ENCODE data around the gene FTCD. TPM values are rescaled to one million over a fixed set of nuclear protein-coding genes. Genes with fewer than 3 reads are reported as not detected.

The FTCD gene
- total RNA-seq, 1 donor, result 0.10 TPM

DNA sequence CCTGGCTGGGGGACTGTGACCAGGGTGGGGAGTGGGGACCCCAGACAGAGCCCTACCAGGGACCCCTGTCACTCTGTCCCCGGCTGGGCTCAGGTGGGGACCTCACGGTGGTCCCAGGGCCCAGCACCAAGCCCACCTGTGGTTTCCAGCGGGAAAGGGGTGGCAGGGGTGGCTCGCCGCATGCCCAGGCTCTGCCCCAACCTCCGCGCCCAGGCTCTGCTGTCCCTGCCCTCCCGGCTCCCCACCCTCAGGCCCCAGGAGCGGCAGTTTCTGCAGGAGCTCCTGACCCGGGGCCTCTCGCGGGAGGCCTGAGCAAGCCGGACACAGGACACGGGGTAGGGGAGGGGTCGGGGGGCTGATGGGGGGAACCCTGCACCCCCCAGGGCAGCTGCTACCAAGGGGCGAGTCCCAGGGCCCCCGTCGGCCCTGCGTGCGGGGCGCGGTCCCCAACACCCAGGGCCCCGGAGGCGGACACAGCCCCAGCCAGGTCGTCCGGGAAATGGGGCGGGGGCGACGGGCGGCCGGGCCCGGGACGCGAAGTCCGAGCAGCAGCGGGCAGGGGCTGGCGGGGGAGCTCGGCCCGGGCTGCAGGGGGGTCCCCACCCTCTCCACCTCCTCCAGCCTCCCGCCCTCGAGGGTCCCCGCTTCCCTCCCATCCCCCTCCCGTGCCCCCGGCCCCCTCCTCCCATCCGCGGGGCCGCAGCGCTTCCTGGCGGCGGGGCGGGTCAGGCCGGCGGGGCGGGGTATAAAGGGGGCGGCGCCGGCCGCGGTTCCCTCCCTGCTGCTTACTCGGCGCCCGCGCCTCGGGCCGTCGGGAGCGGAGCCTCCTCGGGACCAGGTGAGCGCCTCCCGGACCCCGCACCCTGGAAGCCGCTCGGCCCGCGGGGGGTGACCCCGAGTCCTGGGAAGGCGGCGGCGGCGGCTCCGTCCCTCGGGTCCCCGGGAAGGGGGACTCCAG lies 57.8 kb downstream of the FTCD start, which contains the start of gene COL6A2:
TSS of gene COL6A2 (plus strand) at position 777 of the 958 bp plus-strand sequence.
- peak within 1 kb of the TSS; percentile 16 for H3K4me3 ChIP-seq (ENCODE audit: low read length)
- H3K9me3 ChIP-seq (ENCODE audit: low read depth, low read length), result peaks cover 7% of the 10 kb centered on the region
- H3K27me3 ChIP-seq (ENCODE audit: insufficient read depth, low read length), result peaks cover 30% of the 10 kb centered on the region
- no peaks in the 10 kb centered on the region for H3K4me1 ChIP-seq (ENCODE audit: insufficient read depth, low read length)

DNA sequence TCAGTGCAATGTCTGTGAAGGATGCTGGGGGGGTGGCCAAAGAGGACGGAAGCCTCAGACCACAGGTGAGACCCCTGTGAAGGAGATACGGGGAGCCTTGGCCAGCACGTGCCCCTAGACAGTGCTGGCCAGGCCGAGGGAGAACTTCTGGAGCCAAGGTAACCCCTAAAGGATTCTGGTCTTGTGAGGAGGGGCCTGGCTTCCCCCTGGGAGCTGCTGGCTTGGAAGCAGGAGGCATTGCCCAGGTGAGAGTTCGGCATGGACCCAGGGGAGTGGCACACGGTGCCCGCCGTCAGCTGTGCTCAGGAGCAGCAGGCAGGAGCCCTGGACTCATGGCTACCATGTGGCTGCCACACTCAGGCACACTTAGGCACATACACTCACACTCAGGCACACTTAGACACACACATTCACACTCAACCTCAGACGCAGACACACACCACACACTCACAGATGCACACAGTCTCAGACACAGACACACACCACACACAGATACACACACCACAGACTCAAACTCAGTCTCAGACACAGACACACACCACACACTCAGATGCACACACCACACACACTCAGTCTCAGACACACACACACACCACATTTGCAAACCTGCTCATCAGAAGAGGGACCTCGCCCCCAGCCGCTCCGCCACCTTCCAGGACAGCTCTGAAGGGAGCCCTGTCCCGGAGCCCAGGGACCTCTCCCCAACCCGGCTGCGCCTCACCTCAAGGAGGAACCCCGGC lies 58.6 kb downstream of the FTCD start:
- H3K27me3 ChIP-seq (ENCODE audit: insufficient read depth, low read length), result peaks cover 22% of the 10 kb centered on the region
- no peak overlapping the region for H3K4me3 ChIP-seq (ENCODE audit: low read length)
- H3K9me3 ChIP-seq (ENCODE audit: low read depth, low read length), result no peaks in the 10 kb centered on the region
- H3K4me1 ChIP-seq (ENCODE audit: insufficient read depth, low read length), result no peaks in the 10 kb centered on the region

DNA sequence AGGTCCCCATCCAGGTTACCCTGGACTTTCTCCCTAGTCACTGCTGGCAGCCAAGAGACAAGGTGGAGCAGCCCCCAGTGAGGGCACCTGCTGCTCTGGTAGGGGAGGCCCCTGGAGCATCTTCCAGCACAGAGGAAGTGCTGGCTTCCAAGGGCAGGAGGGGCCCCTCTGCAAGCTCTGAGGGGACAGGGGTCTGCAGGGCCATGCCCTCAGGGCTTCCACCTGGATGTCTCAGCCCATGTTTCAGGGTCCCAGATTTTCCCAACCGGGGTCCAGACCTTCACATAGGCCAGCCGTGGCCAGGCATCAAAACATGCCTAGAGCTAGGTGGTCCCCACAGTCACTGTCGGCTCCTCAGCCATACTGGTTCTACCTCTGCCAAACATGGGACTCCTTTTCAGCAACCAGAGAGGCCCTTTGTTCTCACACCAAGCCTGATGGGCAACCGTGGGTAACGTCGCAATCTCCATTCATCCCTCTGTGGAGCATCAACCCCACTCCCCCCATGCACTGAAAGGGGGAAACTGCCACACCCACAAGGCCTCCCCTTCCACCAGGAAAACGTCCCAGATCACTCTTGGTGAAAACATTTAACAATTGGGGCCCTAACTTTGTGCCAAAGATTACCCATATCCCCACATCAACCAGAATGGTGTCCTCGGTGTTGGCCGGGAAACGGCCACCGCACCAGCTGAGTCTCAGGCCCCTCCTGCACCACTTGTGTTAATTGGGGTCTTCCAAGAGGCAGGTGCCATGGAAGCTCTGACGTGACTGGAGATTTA lies 59.4 kb downstream of the FTCD start:
- H3K4me3 ChIP-seq (ENCODE audit: low read length), result no peak overlapping the region
- H3K27me3 ChIP-seq (ENCODE audit: insufficient read depth, low read length), result peaks cover 16% of the 10 kb centered on the region
- no peaks in the 10 kb centered on the region for H3K4me1 ChIP-seq (ENCODE audit: insufficient read depth, low read length)
- H3K9me3 ChIP-seq (ENCODE audit: low read depth, low read length), result no peaks in the 10 kb centered on the region

DNA sequence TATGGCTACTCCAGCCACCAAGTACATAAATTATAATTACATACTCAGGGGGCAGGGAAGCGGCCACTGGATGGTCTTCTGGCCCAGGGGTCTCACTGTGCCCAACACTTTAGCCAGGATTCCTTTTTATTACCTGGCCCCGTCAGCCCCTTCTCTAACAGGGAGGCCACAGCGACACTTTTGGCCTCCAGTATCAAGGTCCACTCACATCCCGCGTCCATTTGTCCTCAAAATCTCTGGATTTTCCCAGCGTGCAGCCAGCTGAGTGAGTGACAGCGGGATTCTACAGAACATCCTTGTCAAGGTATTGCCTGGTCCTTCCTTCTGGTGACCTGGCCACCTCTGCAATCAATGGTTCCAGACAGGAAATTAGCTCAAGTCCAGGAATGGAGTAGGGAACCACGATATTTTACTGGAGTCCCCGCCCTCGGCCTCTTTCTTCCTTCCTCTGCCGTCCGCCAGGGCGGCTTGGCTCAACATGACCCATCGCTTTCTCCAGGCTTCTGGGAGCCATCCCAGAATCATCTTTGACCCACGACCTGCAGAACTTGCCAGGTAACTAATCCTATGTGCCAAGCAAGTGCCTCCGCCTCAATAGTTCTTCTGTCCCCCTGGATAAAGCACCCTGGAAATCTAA lies 60.2 kb downstream of the FTCD start:
- Histone ChIP-seq H3K4me1 (ENCODE audit: insufficient read depth, low read length) (no peaks in the 10 kb centered on the region), H3K27me3 (ENCODE audit: insufficient read depth, low read length) (peaks cover 8% of the 10 kb centered on the region), H3K9me3 (ENCODE audit: low read depth, low read length) (no peaks in the 10 kb centered on the region), H3K4me3 (ENCODE audit: low read length) (no peak overlapping the region)

DNA sequence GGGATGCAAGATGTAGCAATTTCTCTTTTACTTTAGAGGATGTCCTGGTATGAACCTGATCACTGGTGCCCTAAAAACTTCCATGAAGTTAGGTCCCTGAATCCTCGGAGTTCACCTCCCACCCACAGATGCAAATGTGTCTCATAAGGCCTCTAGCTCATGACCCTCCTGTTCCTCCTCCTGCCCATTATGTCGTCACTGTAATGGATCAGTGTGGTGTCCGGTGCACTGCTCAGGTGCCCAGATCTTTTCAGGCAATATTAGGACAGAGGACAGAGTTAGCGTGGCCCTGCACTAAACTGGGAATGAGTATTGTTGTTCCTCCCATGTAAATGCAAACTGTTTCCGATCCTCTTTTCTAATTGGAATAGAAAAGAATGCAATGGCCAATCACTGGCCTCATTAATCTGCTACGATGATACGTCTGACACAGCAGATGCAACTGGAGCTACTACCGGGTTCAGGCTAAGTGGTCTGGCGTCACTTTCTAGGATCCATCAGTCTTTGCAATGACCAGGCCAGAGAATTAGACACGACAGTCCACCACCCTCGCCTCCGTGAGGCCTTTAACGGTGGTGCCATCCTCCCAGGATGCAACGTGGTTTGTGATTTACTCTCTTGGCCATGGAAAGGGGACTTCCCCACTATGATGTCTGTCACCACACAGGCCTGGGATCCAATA lies 60.8 kb downstream of the FTCD start:
- Histone ChIP-seq H3K4me1 (ENCODE audit: insufficient read depth, low read length) (no peaks in the 10 kb centered on the region), H3K9me3 (ENCODE audit: low read depth, low read length) (no peaks in the 10 kb centered on the region), H3K27me3 (ENCODE audit: insufficient read depth, low read length) (peaks cover 2% of the 10 kb centered on the region), H3K4me3 (ENCODE audit: low read length) (no peak overlapping the region)

DNA sequence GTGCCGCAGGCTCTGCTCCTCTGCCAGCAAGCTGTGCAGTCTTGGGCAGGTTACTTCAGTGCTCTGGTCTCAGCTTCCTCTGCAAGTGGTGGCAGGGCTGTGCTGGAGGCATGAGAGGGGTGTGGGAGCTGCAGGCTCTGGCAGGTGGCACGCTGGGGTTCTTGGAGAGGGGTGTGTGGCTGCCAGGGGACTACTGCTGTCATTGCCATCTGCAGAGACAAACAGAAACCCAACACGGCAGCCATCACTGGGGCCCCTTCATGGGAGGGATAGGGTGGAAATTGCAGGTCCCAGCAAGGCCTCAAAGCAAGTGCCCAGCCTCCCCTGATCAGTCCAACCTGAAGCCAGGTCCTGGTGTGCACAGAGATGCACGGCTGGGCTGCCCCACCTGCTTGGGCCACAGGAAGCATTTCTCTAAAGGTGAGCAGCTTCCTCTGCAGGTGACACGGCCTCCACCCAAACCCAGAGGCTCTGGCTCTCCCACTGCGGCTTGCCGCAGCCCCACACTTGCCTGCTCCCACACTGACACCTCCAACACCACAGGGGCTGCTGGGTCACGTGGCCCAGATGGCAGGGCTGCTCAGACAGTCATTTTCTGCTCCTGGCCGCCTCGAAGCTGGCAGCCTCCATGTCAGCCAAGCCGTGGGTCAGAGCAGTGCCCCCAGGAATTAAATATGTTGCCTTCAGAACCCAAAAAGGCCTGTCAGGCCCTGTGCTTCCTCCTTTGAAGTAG lies 61.5 kb downstream of the FTCD start:
- H3K27me3 ChIP-seq (ENCODE audit: insufficient read depth, low read length), result no peaks in the 10 kb centered on the region
- H3K4me1 ChIP-seq (ENCODE audit: insufficient read depth, low read length), result no peaks in the 10 kb centered on the region
- no peaks in the 10 kb centered on the region for H3K9me3 ChIP-seq (ENCODE audit: low read depth, low read length)
- no peak overlapping the region for H3K4me3 ChIP-seq (ENCODE audit: low read length)

DNA sequence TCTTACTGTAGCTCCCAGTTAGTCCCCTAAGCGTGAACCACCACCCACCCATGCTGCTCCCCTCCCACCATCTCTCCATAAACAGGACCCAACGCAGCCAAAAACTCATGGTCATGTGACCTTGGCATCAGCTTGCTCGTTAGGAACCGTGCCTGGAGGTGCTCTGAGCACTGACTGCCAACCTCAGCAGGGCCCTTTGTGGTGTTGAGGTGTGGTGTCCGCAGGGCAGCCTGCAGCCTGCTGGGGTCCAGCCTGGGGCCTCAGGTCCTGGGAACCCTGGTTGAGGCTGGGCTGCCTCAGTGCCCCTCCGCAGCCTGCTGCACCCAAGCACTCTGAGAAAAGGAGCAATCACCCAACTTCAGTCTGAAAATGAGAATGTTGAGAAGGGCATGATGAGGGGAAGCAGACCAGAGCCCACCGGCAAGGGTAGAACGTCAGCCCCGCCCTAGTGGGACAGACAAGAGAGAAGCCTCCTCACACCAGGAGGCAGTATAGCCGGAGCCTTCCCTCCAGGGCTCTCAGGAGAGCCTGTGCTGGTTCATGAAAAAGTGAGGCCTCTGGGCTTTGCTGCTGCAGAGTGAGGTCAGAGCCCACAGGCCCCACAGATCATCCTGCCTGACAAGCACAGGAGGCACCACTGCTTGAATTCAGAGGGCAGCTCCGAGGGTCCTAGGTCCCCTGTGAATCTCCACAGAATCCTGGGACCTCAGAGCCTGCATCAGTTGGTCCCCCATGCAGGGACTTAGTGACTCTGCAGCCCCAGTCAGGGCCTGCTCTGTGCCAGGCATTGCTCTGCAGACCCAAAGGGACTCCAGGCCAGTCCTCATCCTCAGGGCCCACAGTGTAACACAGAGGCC lies 62.3 kb downstream of the FTCD start:
- Histone ChIP-seq H3K9me3 (ENCODE audit: low read depth, low read length) (peaks cover 8% of the 10 kb centered on the region), H3K4me3 (ENCODE audit: low read length) (no peak overlapping the region), H3K27me3 (ENCODE audit: insufficient read depth, low read length) (no peaks in the 10 kb centered on the region), H3K4me1 (ENCODE audit: insufficient read depth, low read length) (no peaks in the 10 kb centered on the region)

DNA sequence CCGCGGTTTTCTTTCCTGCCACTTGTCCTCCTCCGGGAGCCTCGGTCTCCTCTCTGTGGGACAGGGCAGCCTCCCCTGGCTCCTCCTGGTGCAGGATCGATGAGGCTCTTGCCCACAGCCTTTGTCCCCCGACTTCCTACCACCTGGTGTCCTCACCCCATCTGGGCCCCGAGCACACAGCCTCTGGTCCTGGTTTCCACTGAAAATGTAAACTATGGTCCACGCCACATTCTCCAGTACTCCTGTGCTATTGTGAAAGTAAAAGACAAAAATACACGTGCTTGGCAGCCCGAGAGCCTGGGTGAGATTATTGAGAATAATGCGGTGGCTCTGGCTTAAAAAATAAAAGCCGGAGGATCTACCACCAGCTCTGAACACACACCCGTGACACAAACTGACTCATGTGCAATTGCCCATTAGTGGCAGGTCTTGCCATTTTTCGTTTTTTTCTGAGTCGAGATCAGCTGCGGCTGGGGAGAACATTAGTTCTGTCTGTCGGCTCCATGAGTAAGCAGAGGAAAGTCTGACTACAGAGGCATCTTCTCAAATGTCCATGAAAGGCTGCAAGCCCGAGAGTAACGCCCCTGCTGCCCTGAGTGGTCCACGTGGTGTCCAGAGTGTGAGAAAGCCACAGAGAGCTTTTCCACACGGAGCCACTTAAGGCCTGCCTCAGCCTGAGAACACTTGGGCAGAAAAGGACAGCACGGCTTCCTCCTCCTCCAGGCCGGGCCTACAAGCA lies 63.2 kb downstream of the FTCD start:
- H3K4me1 ChIP-seq (ENCODE audit: insufficient read depth, low read length), result no peaks in the 10 kb centered on the region
- peaks cover 10% of the 10 kb centered on the region for H3K9me3 ChIP-seq (ENCODE audit: low read depth, low read length)
- no peaks in the 10 kb centered on the region for H3K27me3 ChIP-seq (ENCODE audit: insufficient read depth, low read length)
- no peak overlapping the region for H3K4me3 ChIP-seq (ENCODE audit: low read length)

DNA sequence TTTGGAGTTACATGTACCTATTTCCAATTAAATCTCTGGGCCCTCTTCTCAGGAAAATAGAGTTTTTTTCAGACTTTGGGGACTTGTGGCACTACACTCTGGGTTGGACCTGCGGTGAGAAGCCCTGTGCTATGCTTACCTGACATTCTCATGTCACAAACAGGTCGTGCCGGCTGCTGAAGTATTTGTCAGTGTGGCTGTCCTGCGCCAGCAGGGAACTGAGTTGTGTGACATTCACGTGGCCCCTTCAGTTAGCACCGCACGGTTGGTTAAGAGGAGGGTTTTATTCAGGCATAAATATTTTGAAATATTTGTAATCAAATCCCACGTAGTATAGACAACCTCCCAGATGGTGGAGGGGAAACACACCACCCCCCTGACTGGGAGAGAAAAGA lies 63.8 kb downstream of the FTCD start:
- Histone ChIP-seq H3K27me3 (ENCODE audit: insufficient read depth, low read length) (no peaks in the 10 kb centered on the region), H3K9me3 (ENCODE audit: low read depth, low read length) (peaks cover 10% of the 10 kb centered on the region), H3K4me1 (ENCODE audit: insufficient read depth, low read length) (no peaks in the 10 kb centered on the region), H3K4me3 (ENCODE audit: low read length) (no peak overlapping the region)

DNA sequence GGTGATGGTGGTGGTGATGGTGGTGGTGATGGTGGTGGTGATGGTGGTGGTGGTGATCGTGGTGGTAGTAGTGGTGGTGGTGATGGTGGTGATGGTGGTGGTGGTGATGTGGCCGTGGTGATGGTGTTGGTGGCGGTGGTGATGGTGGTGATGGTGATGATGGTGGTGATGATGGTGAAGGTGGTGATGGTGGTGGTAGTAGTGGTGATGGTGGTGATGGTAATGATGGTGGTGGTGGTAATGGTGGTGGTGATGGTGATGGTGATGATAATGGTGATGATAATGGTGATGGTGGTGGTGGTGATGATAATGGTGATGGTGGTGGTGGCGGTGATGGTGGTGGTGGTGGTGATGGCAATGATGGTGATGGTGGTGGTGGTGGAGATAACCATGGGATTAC lies 64.3 kb downstream of the FTCD start:
- Histone ChIP-seq H3K4me1 (ENCODE audit: insufficient read depth, low read length) (no peaks in the 10 kb centered on the region), H3K9me3 (ENCODE audit: low read depth, low read length) (peaks cover 10% of the 10 kb centered on the region), H3K27me3 (ENCODE audit: insufficient read depth, low read length) (no peaks in the 10 kb centered on the region), H3K4me3 (ENCODE audit: low read length) (no peak overlapping the region)

DNA sequence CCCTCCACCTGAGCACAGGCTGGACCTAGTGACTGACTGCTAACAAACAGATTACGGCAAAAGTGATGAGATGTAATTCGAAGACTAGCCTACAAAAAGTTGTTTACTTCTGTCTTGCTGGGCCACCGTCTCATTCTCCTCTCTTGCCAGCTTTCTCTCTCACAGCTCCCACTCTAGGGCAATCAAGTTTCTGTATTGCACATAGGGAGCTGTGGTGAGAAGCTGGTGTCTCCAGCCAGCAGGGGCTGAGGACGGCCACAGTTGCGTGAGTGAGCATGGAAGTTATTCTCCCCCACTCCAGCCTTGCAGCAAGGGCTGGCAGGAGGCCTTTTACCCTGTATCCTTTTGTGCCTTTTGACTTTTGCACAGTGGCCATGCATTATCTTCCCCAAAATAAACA lies 66.1 kb downstream of the FTCD start:
- H3K4me1 ChIP-seq (ENCODE audit: insufficient read depth, low read length), result no peaks in the 10 kb centered on the region
- no peaks in the 10 kb centered on the region for H3K27me3 ChIP-seq (ENCODE audit: insufficient read depth, low read length)
- peaks cover 10% of the 10 kb centered on the region for H3K9me3 ChIP-seq (ENCODE audit: low read depth, low read length)
- no peak overlapping the region for H3K4me3 ChIP-seq (ENCODE audit: low read length)

DNA sequence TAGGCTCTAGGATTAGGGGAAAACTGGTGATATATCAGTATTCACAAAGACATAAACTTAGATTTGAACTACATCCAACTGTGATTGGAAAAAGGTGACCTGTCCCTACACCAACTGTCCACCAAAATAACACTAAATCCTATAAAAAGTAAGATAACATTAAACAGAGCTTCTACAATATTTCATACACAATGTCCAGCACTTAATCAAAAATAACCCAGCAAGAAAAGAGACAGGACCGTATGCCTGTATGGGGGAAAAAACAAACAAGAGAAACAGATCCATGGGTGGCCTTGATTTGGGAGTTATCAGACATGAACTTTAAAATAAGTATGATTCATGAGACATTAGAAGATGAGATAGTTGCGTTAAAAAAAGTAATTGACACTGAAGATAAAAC lies 67.2 kb downstream of the FTCD start:
- Histone ChIP-seq H3K27me3 (ENCODE audit: insufficient read depth, low read length) (no peaks in the 10 kb centered on the region), H3K4me1 (ENCODE audit: insufficient read depth, low read length) (no peaks in the 10 kb centered on the region), H3K9me3 (ENCODE audit: low read depth, low read length) (peaks cover 10% of the 10 kb centered on the region), H3K4me3 (ENCODE audit: low read length) (no peak overlapping the region)

Data from mononuclear cell (primary cell).